ENCODE results near the gene FAM117A.

FAM117A gene

DNA sequence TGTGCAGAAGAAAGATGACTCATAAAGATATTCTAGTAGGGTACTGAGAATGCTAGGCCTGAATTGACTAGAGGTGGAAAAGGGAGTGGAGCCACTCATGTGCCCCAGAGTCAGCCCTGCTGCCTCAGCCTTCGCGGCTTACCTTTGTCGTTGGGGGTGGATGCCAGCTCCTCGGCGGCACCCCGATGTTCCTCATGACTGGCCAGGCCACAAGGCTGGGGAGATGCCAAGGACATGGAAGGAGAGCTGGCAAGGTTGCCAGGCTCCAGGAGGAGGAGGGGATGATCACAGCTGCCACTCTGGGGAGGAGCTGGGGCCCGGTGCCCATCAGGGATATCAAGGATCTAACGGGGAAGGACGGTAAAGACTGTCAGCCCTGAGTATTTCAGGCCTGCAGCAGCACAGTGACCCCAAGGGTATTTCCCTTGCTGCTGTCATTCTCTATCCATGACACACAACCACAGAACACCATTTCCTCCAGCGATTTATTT is 46.5 kb downstream of the FAM117A start:
- Histone ChIP-seq H3K9ac (ENCODE audit: low read depth, low read length) (no peak overlapping the region), H3K79me2 (ENCODE audit: insufficient read depth, low read length) (no peaks in the 10 kb centered on the region), H3K4me2 (ENCODE audit: insufficient read depth, low read length) (no peak overlapping the region), H3K9me3 (ENCODE audit: insufficient read depth, low read length, severe bottlenecking) (no peaks in the 10 kb centered on the region), H4K20me1 (ENCODE audit: insufficient read depth, low read length) (0 out of 2 replicates have a peak, but pooled peaks cover 4% of the 10 kb centered on the region), H3K36me3 (ENCODE audit: insufficient read depth, low read length) (peaks cover 81% of the 10 kb centered on the region), H3K4me1 (ENCODE audit: insufficient read depth, low read length) (no peaks in the 10 kb centered on the region), H3K27ac (ENCODE audit: low read length) (no peak overlapping the region), H2AFZ (ENCODE audit: low read depth, low read length) (no peak overlapping the region), H3K4me3 (ENCODE audit: low read depth in 1 of 2, low read length in 2 of 2) (no peak overlapping the region), H3K27me3 (ENCODE audit: insufficient read depth, low read length, poor library complexity) (no peaks in the 10 kb centered on the region)
- ATAC-seq (ENCODE audit: insufficient read depth, low read depth) (no peak), DNase-seq (no peak)
- no peak for TF ChIP-seq EZH2 (IDR thresholded peaks at IDR 0.05; ENCODE audit: borderline replicate concordance, low read depth, low read length, severe bottlenecking)
- TF ChIP-seq, protein P1, sequence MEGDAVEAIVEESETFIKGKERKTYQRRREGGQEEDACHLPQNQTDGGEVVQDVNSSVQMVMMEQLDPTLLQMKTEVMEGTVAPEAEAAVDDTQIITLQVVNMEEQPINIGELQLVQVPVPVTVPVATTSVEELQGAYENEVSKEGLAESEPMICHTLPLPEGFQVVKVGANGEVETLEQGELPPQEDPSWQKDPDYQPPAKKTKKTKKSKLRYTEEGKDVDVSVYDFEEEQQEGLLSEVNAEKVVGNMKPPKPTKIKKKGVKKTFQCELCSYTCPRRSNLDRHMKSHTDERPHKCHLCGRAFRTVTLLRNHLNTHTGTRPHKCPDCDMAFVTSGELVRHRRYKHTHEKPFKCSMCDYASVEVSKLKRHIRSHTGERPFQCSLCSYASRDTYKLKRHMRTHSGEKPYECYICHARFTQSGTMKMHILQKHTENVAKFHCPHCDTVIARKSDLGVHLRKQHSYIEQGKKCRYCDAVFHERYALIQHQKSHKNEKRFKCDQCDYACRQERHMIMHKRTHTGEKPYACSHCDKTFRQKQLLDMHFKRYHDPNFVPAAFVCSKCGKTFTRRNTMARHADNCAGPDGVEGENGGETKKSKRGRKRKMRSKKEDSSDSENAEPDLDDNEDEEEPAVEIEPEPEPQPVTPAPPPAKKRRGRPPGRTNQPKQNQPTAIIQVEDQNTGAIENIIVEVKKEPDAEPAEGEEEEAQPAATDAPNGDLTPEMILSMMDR (IDR thresholded peaks at IDR 0.05; ENCODE audit: borderline replicate concordance, extremely low read depth, low read length, poor library complexity, severe bottlenecking), result no peak

DNA sequence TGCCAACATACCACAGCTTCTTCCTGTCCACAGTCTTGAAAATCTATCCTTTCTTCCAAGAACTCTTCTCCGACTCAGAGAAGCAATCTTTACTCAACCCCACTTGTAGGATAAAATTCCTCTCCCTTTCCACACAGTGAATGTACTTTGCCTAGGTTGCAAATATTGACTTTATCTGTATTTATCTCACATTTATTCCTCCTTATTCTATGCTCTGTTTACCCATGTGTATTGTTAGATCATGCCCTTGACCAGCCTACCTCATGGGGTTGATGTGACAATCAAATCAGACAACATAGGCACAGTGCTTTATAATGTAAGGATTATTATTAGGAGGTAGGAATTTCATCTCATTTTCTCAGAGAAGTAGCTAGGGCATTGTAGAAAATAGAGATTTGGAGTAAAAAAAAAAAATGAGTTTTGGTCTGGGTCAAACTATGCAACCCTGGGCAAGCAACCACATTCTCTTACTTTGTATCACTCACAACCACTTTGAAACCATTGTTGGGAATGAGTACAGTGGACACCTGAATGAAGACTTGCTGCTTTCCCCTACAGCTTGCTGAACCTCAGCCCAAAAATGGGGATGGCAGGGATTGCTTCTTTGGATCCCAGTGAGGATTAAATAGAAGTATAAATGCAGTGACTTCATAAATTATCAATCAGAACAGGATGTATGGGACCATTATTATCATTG is 47.1 kb downstream of the FAM117A start:
- ATAC-seq (ENCODE audit: insufficient read depth, low read depth), result no peak
- Histone ChIP-seq H3K9ac (ENCODE audit: low read depth, low read length) (no peak overlapping the region), H3K79me2 (ENCODE audit: insufficient read depth, low read length) (no peaks in the 10 kb centered on the region), H3K27ac (ENCODE audit: low read length) (no peak overlapping the region), H3K27me3 (ENCODE audit: insufficient read depth, low read length, poor library complexity) (no peaks in the 10 kb centered on the region), H2AFZ (ENCODE audit: low read depth, low read length) (no peak overlapping the region), H3K4me2 (ENCODE audit: insufficient read depth, low read length) (no peak overlapping the region), H3K9me3 (ENCODE audit: insufficient read depth, low read length, severe bottlenecking) (no peaks in the 10 kb centered on the region), H4K20me1 (ENCODE audit: insufficient read depth, low read length) (no peaks in the 10 kb centered on the region), H3K4me1 (ENCODE audit: insufficient read depth, low read length) (no peaks in the 10 kb centered on the region), H3K36me3 (ENCODE audit: insufficient read depth, low read length) (peaks cover 75% of the 10 kb centered on the region), H3K4me3 (ENCODE audit: low read depth in 1 of 2, low read length in 2 of 2) (no peak overlapping the region)
- no peak for DNase-seq
- TF ChIP-seq EZH2 (IDR thresholded peaks at IDR 0.05; ENCODE audit: borderline replicate concordance, low read depth, low read length, severe bottlenecking), result no peak
- TF ChIP-seq, protein P1 (IDR thresholded peaks at IDR 0.05; ENCODE audit: borderline replicate concordance, extremely low read depth, low read length, poor library complexity, severe bottlenecking), result no peak

DNA sequence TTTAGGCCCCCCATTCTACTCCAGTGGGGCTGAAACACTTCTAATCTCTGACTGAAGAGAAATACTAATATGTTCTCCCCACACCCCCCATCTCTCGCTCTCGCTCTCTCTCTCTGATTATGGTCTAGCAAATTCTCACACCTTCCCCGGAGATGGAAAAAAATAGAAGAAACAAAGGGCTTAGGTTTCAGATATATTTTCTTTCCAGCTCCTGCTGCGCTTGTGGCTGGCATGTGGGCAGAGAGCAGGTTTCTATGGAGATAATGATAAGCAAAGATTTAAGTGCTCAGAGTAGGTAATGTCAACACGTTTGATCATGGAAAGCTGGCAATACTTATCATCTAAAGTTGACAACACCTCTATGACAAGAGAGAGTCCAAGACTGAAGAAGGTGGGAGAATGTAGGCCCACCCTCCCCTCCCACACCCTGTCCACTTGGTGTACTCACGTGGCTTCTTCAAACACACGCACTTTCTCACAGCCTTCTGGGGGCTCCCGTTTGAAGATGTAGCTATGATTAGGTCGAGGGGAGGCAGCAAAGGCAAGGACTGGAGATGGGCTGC is 48.1 kb downstream of the FAM117A start:
- no peak overlapping the region for H3K4me3 ChIP-seq (ENCODE audit: low read depth in 1 of 2, low read length in 2 of 2)
- no peak for TF ChIP-seq EZH2 (IDR thresholded peaks at IDR 0.05; ENCODE audit: borderline replicate concordance, low read depth, low read length, severe bottlenecking)
- TF ChIP-seq, protein P1 (IDR thresholded peaks at IDR 0.05; ENCODE audit: borderline replicate concordance, extremely low read depth, low read length, poor library complexity, severe bottlenecking), result no peak
- no peaks in the 10 kb centered on the region for H3K27me3 ChIP-seq (ENCODE audit: insufficient read depth, low read length, poor library complexity)
- no peak overlapping the region for H3K27ac ChIP-seq (ENCODE audit: low read length)
- DNase-seq, result no peak
- no peak for ATAC-seq (ENCODE audit: insufficient read depth, low read depth)
- H3K4me2 ChIP-seq (ENCODE audit: insufficient read depth, low read length), result no peak overlapping the region
- H4K20me1 ChIP-seq (ENCODE audit: insufficient read depth, low read length), result no peaks in the 10 kb centered on the region
- H3K36me3 ChIP-seq (ENCODE audit: insufficient read depth, low read length), result peaks cover 71% of the 10 kb centered on the region
- no peak overlapping the region for H2AFZ ChIP-seq (ENCODE audit: low read depth, low read length)
- no peaks in the 10 kb centered on the region for H3K9me3 ChIP-seq (ENCODE audit: insufficient read depth, low read length, severe bottlenecking)
- no peaks in the 10 kb centered on the region for H3K4me1 ChIP-seq (ENCODE audit: insufficient read depth, low read length)
- H3K9ac ChIP-seq (ENCODE audit: low read depth, low read length), result no peak overlapping the region
- H3K79me2 ChIP-seq (ENCODE audit: insufficient read depth, low read length), result no peaks in the 10 kb centered on the region
